GM12891 (cell line): ENCODE measurements around the gene TMEM242.

Experiments used
- POLR2A ChIP-seq: IDR thresholded peaks from 2 replicates; pipeline ENCODE4 v1.6.1; 2011; ENCODE audit warnings: low read depth, low read length, control low read depth
- POLR2AphosphoS5 ChIP-seq: IDR thresholded peaks from 2 replicates; pipeline ENCODE4 v1.6.1; 2011; ENCODE audit warnings: low read depth, low read length, control low read depth

GRCh38 chr6:157268396-157268795, 54.9 kb downstream of the TMEM242 start:
- no peak for TF ChIP-seq POLR2AphosphoS5
- TF ChIP-seq POLR2A, result no peak
